HEK293 (cell line): ENCODE results near the gene ACSL5.

ENCODE experiments used
- CTCF ChIA-PET: fragments of 350-600 bp; formaldehyde crosslinking; extraction: SDS; loops from one replicate; lab custom pipeline; 2021; ENCODE audit warnings: antibody characterized with exemption; lab: Yijun Ruan, JAX
- POLR2A ChIA-PET: fragments of 300-600 bp; formaldehyde crosslinking; extraction: SDS; loops from one replicate; lab custom pipeline; 2020; ENCODE audit warnings: antibody characterized with exemption, inconsistent platforms; lab: Yijun Ruan, JAX
- H3K27ac ChIP-seq: fragments of 200-500 bp; sonication (Bioruptor generic); 2 replicates; pipeline ENCODE4 v1.5.1; 2014; ENCODE audit warnings: low read depth, low read length, control low read depth, inconsistent platforms; ENCODE audit errors: extremely low read depth
- H3K36me3 ChIP-seq, 2 experiments: fragments of 200-500 bp in 1 of 2; sonication (Bioruptor generic) in 1 of 2; 1 replicate in 1 of 2; 2 replicates in 1 of 2; pipeline ENCODE4 v1.5.1; 2014 to 2017; ENCODE audit warnings: inconsistent platforms in 2 of 2, low read length in 2 of 2; ENCODE audit not compliant: control insufficient read depth in 2 of 2, insufficient read depth in 1 of 2
- H3K4me1 ChIP-seq: fragments of 200-500 bp; sonication (Bioruptor generic); 2 replicates; pipeline ENCODE4 v1.5.1; 2014; ENCODE audit warnings: mild to moderate bottlenecking, low read length, inconsistent platforms; ENCODE audit not compliant: control insufficient read depth, insufficient read depth
- H3K4me3 ChIP-seq: 2 replicates; pipeline ENCODE4 v1.5.1; 2011; ENCODE audit warnings: low read depth, mild to moderate bottlenecking, control low read depth, low read length, moderate library complexity
- H3K9me3 ChIP-seq: fragments of 200-500 bp; sonication (Bioruptor generic); 2 replicates; pipeline ENCODE4 v1.5.1; 2014; ENCODE audit warnings: low read depth, low read length, inconsistent platforms; ENCODE audit not compliant: control insufficient read depth, insufficient read depth
- EGR2 ChIP-seq: fragments of 450-650 bp; formaldehyde crosslinking; IDR thresholded peaks from 2 replicates; pipeline ENCODE4 v1.5.1; 2016; ENCODE audit warnings: low read depth, missing biosample characterization, missing genetic modification characterization
- GLI2 ChIP-seq: fragments of 450-650 bp; formaldehyde crosslinking; IDR thresholded peaks from 2 replicates; pipeline ENCODE4; 2017; ENCODE audit warnings: missing biosample characterization, missing genetic modification characterization, low read depth, borderline replicate concordance
- GLI4 ChIP-seq: fragments of 450-650 bp; formaldehyde crosslinking; IDR thresholded peaks from 2 replicates; pipeline ENCODE4 v1.5.1; 2016; ENCODE audit warnings: missing biosample characterization, missing genetic modification characterization
- HOXA7 ChIP-seq: sonication (generic); formaldehyde crosslinking; IDR thresholded peaks from 2 replicates; pipeline ENCODE4 v1.8.1; 2022; ENCODE audit warnings: missing genetic modification reagents, borderline replicate concordance
- KLF10 ChIP-seq: fragments of 450-650 bp; IDR thresholded peaks from 2 replicates; pipeline ENCODE4 v1.5.1; 2018; ENCODE audit warnings: missing biosample characterization, mild to moderate bottlenecking, missing genetic modification characterization
- OVOL3 ChIP-seq: fragments of 450-650 bp; formaldehyde crosslinking; IDR thresholded peaks from 2 replicates; pipeline ENCODE4 v1.5.1; 2016; ENCODE audit warnings: missing biosample characterization, missing genetic modification characterization
- SETDB1 ChIP-seq: IDR thresholded peaks from one replicate; pipeline ENCODE4 v1.6.1; 2017; ENCODE audit warnings: mild to moderate bottlenecking, low read length, moderate library complexity, mixed read lengths; ENCODE audit not compliant: insufficient read length
- SP3 ChIP-seq: fragments of 450-650 bp; formaldehyde crosslinking; IDR thresholded peaks from 2 replicates; pipeline ENCODE4 v1.5.1; 2016; ENCODE audit warnings: missing biosample characterization, missing genetic modification characterization
- ZBTB7A ChIP-seq: fragments of 450-650 bp; formaldehyde crosslinking; IDR thresholded peaks from 2 replicates; pipeline ENCODE4 v1.5.1; 2016; ENCODE audit warnings: low read depth, missing biosample characterization, missing genetic modification characterization
- ZFP37 ChIP-seq: fragments of 450-650 bp; formaldehyde crosslinking; IDR thresholded peaks from 2 replicates; pipeline ENCODE4 v1.5.1; 2016; ENCODE audit warnings: missing biosample characterization, missing genetic modification characterization
- ZNF121 ChIP-seq: fragments of 450-650 bp; formaldehyde crosslinking; IDR thresholded peaks from 2 replicates; pipeline ENCODE4 v1.5.1; 2016; ENCODE audit warnings: missing biosample characterization, missing genetic modification characterization
- ZNF133 ChIP-seq: fragments of 450-650 bp; formaldehyde crosslinking; IDR thresholded peaks from 2 replicates; pipeline ENCODE4 v1.5.1; 2016; ENCODE audit warnings: missing biosample characterization, missing genetic modification characterization
- ZNF174 ChIP-seq: fragments of 450-650 bp; formaldehyde crosslinking; IDR thresholded peaks from 2 replicates; pipeline ENCODE4 v1.5.0; 2017; ENCODE audit warnings: missing biosample characterization, mild to moderate bottlenecking, missing genetic modification characterization
- ZNF202 ChIP-seq: fragments of 450-650 bp; formaldehyde crosslinking; IDR thresholded peaks from 2 replicates; pipeline ENCODE4 v1.5.1; 2016; ENCODE audit warnings: missing biosample characterization, missing genetic modification characterization, borderline replicate concordance
- ZNF211 ChIP-seq: fragments of 450-650 bp; formaldehyde crosslinking; IDR thresholded peaks from 2 replicates; pipeline ENCODE4 v1.5.1; 2016; ENCODE audit warnings: low read depth, missing biosample characterization, missing genetic modification characterization
- ZNF341 ChIP-seq: fragments of 450-650 bp; formaldehyde crosslinking; IDR thresholded peaks from 2 replicates; pipeline ENCODE4; 2016; ENCODE audit warnings: low read depth, missing biosample characterization, missing genetic modification characterization
- ZNF350 ChIP-seq: fragments of 450-650 bp; formaldehyde crosslinking; IDR thresholded peaks from 2 replicates; pipeline ENCODE4 v1.5.0; 2017; ENCODE audit warnings: missing biosample characterization, mild to moderate bottlenecking, missing genetic modification characterization
- ZNF37A ChIP-seq: fragments of 450-650 bp; IDR thresholded peaks from 2 replicates; pipeline ENCODE4 v1.5.1; 2018; ENCODE audit warnings: missing biosample characterization, missing genetic modification characterization
- ZNF404 ChIP-seq: fragments of 450-650 bp; formaldehyde crosslinking; IDR thresholded peaks from 2 replicates; pipeline ENCODE4 v1.5.1; 2017; ENCODE audit warnings: missing biosample characterization, missing genetic modification characterization
- ZNF423 ChIP-seq: fragments of 450-650 bp; formaldehyde crosslinking; IDR thresholded peaks from 2 replicates; pipeline ENCODE4 v1.5.1; 2016; ENCODE audit warnings: missing biosample characterization, missing genetic modification characterization
- ZNF48 ChIP-seq: fragments of 450-650 bp; formaldehyde crosslinking; IDR thresholded peaks from 2 replicates; pipeline ENCODE4 v1.5.1; 2016; ENCODE audit warnings: missing biosample characterization, missing genetic modification characterization
- ZNF629 ChIP-seq: fragments of 450-650 bp; formaldehyde crosslinking; IDR thresholded peaks from 2 replicates; pipeline ENCODE4 v1.5.1; 2017; ENCODE audit warnings: missing biosample characterization, missing genetic modification characterization
- ZNF658 ChIP-seq: fragments of 450-650 bp; formaldehyde crosslinking; IDR thresholded peaks from 2 replicates; pipeline ENCODE4; 2016; ENCODE audit warnings: missing biosample characterization, missing genetic modification characterization
- TF ChIP-seq, protein P1 (sequence below): fragments of 450-650 bp; formaldehyde crosslinking; IDR thresholded peaks from 2 replicates; pipeline ENCODE4 v1.5.1; 2017; ENCODE audit warnings: missing biosample characterization, missing genetic modification characterization
- TF ChIP-seq, protein P2 (sequence below): fragments of 450-650 bp; formaldehyde crosslinking; IDR thresholded peaks from 2 replicates; pipeline ENCODE4 v1.5.1; 2016; ENCODE audit warnings: missing biosample characterization, missing genetic modification characterization, borderline replicate concordance
- TF ChIP-seq, protein P3 (sequence below): fragments of 450-650 bp; IDR thresholded peaks from 2 replicates; pipeline ENCODE4 v1.5.1; 2018; ENCODE audit warnings: missing biosample characterization, missing genetic modification characterization

The ACSL5 gene

DNA sequence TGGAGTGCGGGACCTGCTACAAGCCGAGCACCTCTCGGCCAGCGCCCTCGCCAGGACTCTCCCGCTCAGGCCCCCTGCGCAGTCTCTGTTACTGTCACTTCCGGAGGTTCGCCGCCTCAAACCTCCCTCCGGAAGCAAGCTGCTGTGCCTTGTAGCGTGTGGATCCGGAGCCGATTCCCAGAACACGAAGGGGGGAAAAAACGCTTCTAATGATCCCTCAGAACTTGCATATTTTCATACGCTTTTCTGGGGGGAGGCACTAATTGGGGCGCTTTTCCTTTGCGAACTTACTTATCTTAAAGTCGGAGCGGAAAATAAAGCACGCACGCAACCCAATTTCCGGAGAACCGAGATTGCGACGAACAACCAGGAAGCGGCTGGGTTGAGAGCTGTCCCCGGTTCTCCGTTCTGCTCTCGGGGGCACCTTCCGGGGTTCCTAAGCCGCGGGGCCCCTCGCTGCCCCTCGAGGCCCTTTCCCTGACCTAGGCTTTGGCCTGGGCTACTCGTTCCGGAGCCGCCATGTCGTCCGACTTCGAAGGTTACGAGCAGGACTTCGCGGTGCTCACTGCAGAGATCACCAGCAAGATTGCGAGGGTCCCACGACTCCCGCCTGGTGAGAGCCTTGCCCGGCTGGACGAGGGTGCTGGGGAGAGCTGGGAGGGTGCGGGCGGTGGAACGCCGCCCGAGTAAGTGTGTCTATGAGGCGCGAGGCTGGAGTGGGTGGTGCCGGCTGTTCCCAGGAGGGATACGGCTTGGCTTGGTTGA, 73.1 kb downstream of the ACSL5 start, which contains the start of the genes VTI1A and ZDHHC6 (continued):
- 0 out of 2 replicates have a peak, but pooled peaks have one; percentile 83 for TF ChIP-seq GLI4 (tag by site-specific recombination)
- peak; percentile 72 for TF ChIP-seq KLF10 (tag by site-specific recombination)
- no peak for TF ChIP-seq ZNF658
- TF ChIP-seq, protein P1, sequence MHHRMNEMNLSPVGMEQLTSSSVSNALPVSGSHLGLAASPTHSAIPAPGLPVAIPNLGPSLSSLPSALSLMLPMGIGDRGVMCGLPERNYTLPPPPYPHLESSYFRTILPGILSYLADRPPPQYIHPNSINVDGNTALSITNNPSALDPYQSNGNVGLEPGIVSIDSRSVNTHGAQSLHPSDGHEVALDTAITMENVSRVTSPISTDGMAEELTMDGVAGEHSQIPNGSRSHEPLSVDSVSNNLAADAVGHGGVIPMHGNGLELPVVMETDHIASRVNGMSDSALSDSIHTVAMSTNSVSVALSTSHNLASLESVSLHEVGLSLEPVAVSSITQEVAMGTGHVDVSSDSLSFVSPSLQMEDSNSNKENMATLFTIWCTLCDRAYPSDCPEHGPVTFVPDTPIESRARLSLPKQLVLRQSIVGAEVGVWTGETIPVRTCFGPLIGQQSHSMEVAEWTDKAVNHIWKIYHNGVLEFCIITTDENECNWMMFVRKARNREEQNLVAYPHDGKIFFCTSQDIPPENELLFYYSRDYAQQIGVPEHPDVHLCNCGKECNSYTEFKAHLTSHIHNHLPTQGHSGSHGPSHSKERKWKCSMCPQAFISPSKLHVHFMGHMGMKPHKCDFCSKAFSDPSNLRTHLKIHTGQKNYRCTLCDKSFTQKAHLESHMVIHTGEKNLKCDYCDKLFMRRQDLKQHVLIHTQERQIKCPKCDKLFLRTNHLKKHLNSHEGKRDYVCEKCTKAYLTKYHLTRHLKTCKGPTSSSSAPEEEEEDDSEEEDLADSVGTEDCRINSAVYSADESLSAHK: no peak; the same call in 1 of the 2 replicates
- no peak for TF ChIP-seq OVOL3 (tag by site-specific recombination)
- TF ChIP-seq HOXA7 (CRISPR knock-in tag): no peak
- peak; percentile 80 for TF ChIP-seq ZNF629 (tag by site-specific recombination)
- no peak for TF ChIP-seq ZNF121 (tag by site-specific recombination)
- no peak for TF ChIP-seq ZNF48 (tag by site-specific recombination)
- no peak for TF ChIP-seq ZNF211 (tag by site-specific recombination)
- TF ChIP-seq ZNF341: peak; percentile 91

DNA sequence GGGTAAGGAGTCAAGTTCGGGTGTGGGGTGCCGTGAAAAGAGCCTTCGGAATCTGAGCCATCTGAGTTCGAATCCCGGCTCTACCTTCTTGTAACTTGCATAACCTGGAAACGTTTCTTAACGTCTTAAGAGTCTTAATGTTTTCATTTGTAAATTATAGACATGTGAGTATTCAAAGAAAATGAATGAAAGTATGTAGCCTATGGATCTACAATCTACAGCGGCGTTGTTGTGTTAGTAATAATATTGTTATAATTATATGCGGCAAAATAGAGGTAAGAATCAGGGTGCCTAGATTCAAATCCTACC, 73.7 kb downstream of the ACSL5 start:
- TF ChIP-seq ZNF133 (tag by site-specific recombination) (no peak), SETDB1 (no peak), SP3 (tag by site-specific recombination) (no peak), ZNF423 (tag by site-specific recombination) (no peak), ZNF350 (tag by site-specific recombination) (no peak), ZNF174 (tag by site-specific recombination) (no peak), ZNF37A (tag by site-specific recombination) (no peak), ZFP37 (tag by site-specific recombination) (no peak)

DNA sequence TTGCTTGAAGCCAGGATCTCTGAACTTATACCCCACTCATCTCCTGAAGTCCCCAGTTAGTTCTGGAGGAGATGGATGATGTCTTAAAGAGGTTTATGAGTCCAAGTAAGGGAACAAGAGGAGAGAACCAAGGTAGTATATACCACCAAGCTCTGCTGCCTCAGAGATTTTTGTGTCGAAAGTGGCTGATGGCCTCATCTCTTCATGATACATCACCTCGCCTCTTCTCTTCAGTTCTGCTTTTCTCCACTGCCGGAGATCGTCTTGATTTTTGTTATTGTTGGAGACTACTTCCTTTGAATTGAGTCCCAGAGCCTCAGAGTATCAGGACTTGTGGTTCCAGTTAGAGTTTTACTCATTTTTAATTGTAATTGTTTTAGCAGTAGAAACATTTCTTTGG, 75.0 kb downstream of the ACSL5 start:
- H3K9me3 ChIP-seq: no peaks in the 10 kb centered on the region
- H3K4me1 ChIP-seq: peaks cover 5% of the 10 kb centered on the region
- no peak overlapping the region for H3K27ac ChIP-seq
- ChIA-PET CTCF (interaction anchor here (2.4 kb wide), 1 partner anchor 23 kb away, joined by 8 read pairs; no protein-coding TSS in a partner anchor), POLR2A (no interaction called here)
- no peak overlapping the region for H3K4me3 ChIP-seq
- H3K36me3 ChIP-seq: peaks cover 15 to 16% of the 10 kb centered on the region in 2 experiments
- TF ChIP-seq ZNF202 (tag by site-specific recombination) (no peak), ZBTB7A (tag by site-specific recombination) (no peak), GLI2 (tag by site-specific recombination) (no peak), EGR2 (tag by site-specific recombination) (no peak), ZNF404 (tag by site-specific recombination) (no peak)
- TF ChIP-seq, protein P2, sequence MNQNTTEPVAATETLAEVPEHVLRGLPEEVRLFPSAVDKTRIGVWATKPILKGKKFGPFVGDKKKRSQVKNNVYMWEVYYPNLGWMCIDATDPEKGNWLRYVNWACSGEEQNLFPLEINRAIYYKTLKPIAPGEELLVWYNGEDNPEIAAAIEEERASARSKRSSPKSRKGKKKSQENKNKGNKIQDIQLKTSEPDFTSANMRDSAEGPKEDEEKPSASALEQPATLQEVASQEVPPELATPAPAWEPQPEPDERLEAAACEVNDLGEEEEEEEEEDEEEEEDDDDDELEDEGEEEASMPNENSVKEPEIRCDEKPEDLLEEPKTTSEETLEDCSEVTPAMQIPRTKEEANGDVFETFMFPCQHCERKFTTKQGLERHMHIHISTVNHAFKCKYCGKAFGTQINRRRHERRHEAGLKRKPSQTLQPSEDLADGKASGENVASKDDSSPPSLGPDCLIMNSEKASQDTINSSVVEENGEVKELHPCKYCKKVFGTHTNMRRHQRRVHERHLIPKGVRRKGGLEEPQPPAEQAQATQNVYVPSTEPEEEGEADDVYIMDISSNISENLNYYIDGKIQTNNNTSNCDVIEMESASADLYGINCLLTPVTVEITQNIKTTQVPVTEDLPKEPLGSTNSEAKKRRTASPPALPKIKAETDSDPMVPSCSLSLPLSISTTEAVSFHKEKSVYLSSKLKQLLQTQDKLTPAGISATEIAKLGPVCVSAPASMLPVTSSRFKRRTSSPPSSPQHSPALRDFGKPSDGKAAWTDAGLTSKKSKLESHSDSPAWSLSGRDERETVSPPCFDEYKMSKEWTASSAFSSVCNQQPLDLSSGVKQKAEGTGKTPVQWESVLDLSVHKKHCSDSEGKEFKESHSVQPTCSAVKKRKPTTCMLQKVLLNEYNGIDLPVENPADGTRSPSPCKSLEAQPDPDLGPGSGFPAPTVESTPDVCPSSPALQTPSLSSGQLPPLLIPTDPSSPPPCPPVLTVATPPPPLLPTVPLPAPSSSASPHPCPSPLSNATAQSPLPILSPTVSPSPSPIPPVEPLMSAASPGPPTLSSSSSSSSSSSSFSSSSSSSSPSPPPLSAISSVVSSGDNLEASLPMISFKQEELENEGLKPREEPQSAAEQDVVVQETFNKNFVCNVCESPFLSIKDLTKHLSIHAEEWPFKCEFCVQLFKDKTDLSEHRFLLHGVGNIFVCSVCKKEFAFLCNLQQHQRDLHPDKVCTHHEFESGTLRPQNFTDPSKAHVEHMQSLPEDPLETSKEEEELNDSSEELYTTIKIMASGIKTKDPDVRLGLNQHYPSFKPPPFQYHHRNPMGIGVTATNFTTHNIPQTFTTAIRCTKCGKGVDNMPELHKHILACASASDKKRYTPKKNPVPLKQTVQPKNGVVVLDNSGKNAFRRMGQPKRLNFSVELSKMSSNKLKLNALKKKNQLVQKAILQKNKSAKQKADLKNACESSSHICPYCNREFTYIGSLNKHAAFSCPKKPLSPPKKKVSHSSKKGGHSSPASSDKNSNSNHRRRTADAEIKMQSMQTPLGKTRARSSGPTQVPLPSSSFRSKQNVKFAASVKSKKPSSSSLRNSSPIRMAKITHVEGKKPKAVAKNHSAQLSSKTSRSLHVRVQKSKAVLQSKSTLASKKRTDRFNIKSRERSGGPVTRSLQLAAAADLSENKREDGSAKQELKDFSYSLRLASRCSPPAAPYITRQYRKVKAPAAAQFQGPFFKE (tag by site-specific recombination): no peak
- TF ChIP-seq, protein P3, sequence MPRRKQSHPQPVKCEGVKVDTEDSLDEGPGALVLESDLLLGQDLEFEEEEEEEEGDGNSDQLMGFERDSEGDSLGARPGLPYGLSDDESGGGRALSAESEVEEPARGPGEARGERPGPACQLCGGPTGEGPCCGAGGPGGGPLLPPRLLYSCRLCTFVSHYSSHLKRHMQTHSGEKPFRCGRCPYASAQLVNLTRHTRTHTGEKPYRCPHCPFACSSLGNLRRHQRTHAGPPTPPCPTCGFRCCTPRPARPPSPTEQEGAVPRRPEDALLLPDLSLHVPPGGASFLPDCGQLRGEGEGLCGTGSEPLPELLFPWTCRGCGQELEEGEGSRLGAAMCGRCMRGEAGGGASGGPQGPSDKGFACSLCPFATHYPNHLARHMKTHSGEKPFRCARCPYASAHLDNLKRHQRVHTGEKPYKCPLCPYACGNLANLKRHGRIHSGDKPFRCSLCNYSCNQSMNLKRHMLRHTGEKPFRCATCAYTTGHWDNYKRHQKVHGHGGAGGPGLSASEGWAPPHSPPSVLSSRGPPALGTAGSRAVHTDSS (tag by site-specific recombination): no peak

More for the DNA sequence above, 73.7 kb downstream of the ACSL5 start:
- ChIA-PET POLR2A (interaction anchor here (0.5 to 1.2 kb wide), 4 partner anchors 12 to 514 kb away, joined by 3 to 6 read pairs (median 3); no protein-coding TSS in a partner anchor), CTCF (no interaction called here)
- Histone ChIP-seq H3K4me1 (peaks cover 5% of the 10 kb centered on the region), H3K4me3 (peak overlapping the region; percentile 99), H3K36me3 (peaks cover 16 to 24% of the 10 kb centered on the region in 2 experiments), H3K9me3 (no peaks in the 10 kb centered on the region), H3K27ac (peak overlapping the region; percentile 89)
